Smooth muscle cell (in vitro differentiated cells): ENCODE results near the gene DLK1. TPM values are rescaled to one million over a fixed set of nuclear protein-coding genes. Genes with fewer than 3 reads are reported as not detected.

ENCODE experiments used
- DNase-seq: peaks from one replicate; lab custom pipeline; 2025; ENCODE audit not compliant: unreplicated experiment; lab: John Stamatoyannopoulos, UW
- H2AFZ ChIP-seq: fragments of 200-600 bp; sonication (generic); 2 replicates; pipeline ENCODE4 v1.6.0; 2016; ENCODE audit warnings: antibody characterized with exemption, low read depth, mild to moderate bottlenecking
- H3F3A ChIP-seq: fragments of 200-600 bp; sonication (generic); 2 replicates; pipeline ENCODE4 v1.6.0; 2017; ENCODE audit warnings: antibody characterized with exemption, low read depth
- H3K27ac ChIP-seq: fragments of 200-600 bp; sonication (generic); 2 replicates; pipeline ENCODE4 v1.5.1; 2016; ENCODE audit warnings: low read depth, mild to moderate bottlenecking
- H3K27me3 ChIP-seq: fragments of 200-600 bp; sonication (generic); 2 replicates; pipeline ENCODE4 v1.6.1; 2016; ENCODE audit warnings: low read depth, mild to moderate bottlenecking
- H3K36me3 ChIP-seq: fragments of 200-600 bp; sonication (generic); 2 replicates; pipeline ENCODE4 v1.5.1; 2016; ENCODE audit warnings: low read depth
- H3K4me1 ChIP-seq: fragments of 200-600 bp; sonication (generic); 2 replicates; pipeline ENCODE4 v1.5.1; 2016; ENCODE audit warnings: low read depth
- H3K4me2 ChIP-seq: fragments of 200-600 bp; sonication (generic); 2 replicates; pipeline ENCODE4 v1.6.0; 2016; ENCODE audit warnings: mild to moderate bottlenecking
- H3K4me3 ChIP-seq: fragments of 200-600 bp; sonication (generic); 2 replicates; pipeline ENCODE4 v1.5.1; 2016; ENCODE audit warnings: mild to moderate bottlenecking
- H3K79me2 ChIP-seq: fragments of 200-600 bp; sonication (generic); 2 replicates; pipeline ENCODE4 v1.6.0; 2016; ENCODE audit warnings: low read depth, mild to moderate bottlenecking
- H3K9ac ChIP-seq: fragments of 200-600 bp; sonication (generic); 2 replicates; pipeline ENCODE4 v1.6.0; 2016; ENCODE audit warnings: low read depth
- H3K9me3 ChIP-seq: fragments of 200-600 bp; sonication (generic); replicated peaks from 2 replicates; pipeline ENCODE4 v1.5.1; 2016; ENCODE audit warnings: low read depth
- H4K20me1 ChIP-seq: fragments of 200-600 bp; sonication (generic); 2 replicates; pipeline ENCODE4 v1.6.0; 2016; ENCODE audit warnings: low read depth
- WGBS: methylation state at CpG from one replicate; pipeline ENCODE4 v1.1.7; 2016; ENCODE audit warnings: low lambda C conversion rate; 5-methylcytosine and 5-hydroxymethylcytosine counted together
- polyA plus RNA-seq: library from polyadenylated mRNA; unstranded; fragments of >200 nt; fragmentation: Nextera tagmentation; extraction: Ambion mirVana; gene quantifications from 2 replicates; pipeline ENCODE4 v1.2.1, GENCODE V29; 2016
- total RNA-seq: library from RNA; depleted of rRNA; stranded (reverse); fragments of >200 nt; gene quantifications from 2 replicates; pipeline ENCODE4 v1.2.3, GENCODE V29; 2014
- TF ChIP-seq, protein P1 (sequence below): fragments of 200-600 bp; sonication (generic); IDR thresholded peaks from 2 replicates; pipeline ENCODE4 v1.5.1; 2017; ENCODE audit warnings: borderline replicate concordance, mild to moderate bottlenecking, antibody characterized with exemption; ENCODE audit not compliant: insufficient read depth, poor library complexity, severe bottlenecking

The DLK1 gene
- total and polyA plus RNA-seq, 2 experiments from 2014 or later, result 3,515 to 15,731 TPM

GRCh38 chr14:100764471-100765115 is 37.9 kb downstream of the DLK1 start:
- Histone ChIP-seq H3K36me3 (no peaks in the 10 kb centered on the region), H3K27me3 (no peaks in the 10 kb centered on the region), H3K9me3 (no peaks in the 10 kb centered on the region), H3K79me2 (no peaks in the 10 kb centered on the region), H4K20me1 (no peaks in the 10 kb centered on the region), H3K9ac (no peak overlapping the region), H3F3A (peaks cover 13% of the 10 kb centered on the region), H3K4me1 (peaks cover 17% of the 10 kb centered on the region), H3K4me3 (no peak overlapping the region), H2AFZ (no peak overlapping the region), H3K4me2 (no peak overlapping the region), H3K27ac (no peak overlapping the region)
- TF ChIP-seq, protein P1, sequence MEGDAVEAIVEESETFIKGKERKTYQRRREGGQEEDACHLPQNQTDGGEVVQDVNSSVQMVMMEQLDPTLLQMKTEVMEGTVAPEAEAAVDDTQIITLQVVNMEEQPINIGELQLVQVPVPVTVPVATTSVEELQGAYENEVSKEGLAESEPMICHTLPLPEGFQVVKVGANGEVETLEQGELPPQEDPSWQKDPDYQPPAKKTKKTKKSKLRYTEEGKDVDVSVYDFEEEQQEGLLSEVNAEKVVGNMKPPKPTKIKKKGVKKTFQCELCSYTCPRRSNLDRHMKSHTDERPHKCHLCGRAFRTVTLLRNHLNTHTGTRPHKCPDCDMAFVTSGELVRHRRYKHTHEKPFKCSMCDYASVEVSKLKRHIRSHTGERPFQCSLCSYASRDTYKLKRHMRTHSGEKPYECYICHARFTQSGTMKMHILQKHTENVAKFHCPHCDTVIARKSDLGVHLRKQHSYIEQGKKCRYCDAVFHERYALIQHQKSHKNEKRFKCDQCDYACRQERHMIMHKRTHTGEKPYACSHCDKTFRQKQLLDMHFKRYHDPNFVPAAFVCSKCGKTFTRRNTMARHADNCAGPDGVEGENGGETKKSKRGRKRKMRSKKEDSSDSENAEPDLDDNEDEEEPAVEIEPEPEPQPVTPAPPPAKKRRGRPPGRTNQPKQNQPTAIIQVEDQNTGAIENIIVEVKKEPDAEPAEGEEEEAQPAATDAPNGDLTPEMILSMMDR, result no peak
- WGBS, result 83% methylated on average over 7 of the region's 7 CpGs
- DNase-seq, result no peak

GRCh38 chr14:100765296-100765695 is 38.6 kb downstream of the DLK1 start:
- peaks cover 14% of the 10 kb centered on the region for H3K4me1 ChIP-seq
- H3K9ac ChIP-seq, result no peak overlapping the region
- DNase-seq, result no peak
- WGBS, result 96% methylated on average over 2 of the region's 2 CpGs
- H3K27ac ChIP-seq, result no peak overlapping the region
- H3K4me3 ChIP-seq, result no peak overlapping the region
- no peaks in the 10 kb centered on the region for H3K27me3 ChIP-seq
- no peaks in the 10 kb centered on the region for H3K36me3 ChIP-seq
- H3F3A ChIP-seq, result peaks cover 13% of the 10 kb centered on the region
- no peaks in the 10 kb centered on the region for H3K9me3 ChIP-seq
- TF ChIP-seq, protein P1, result no peak
- no peak overlapping the region for H3K4me2 ChIP-seq
- H3K79me2 ChIP-seq, result no peaks in the 10 kb centered on the region
- H4K20me1 ChIP-seq, result no peaks in the 10 kb centered on the region
- H2AFZ ChIP-seq, result no peak overlapping the region

DNA sequence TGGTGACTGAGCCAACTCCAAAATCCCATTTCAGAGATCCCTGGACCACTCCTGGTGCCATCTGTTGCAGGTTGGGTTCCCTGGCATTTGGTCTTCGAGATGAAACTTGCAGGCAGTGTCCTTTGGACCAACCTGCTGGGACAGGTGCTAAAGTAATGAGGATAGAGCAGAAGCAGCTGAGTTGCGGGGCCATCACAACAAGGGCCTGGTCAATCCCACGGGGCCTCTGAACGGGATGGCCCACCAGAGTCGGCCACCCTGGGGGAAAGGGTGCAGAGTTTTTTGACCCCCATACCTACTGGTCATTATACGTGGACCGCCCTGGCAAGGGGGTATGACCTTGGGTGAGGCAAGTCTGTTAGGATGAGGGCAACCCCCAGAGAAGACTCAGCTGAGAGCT is 39.3 kb downstream of the DLK1 start:
- Histone ChIP-seq H3K27ac (no peak overlapping the region), H3K9ac (no peak overlapping the region), H3K9me3 (no peaks in the 10 kb centered on the region), H2AFZ (no peak overlapping the region), H3K4me3 (no peak overlapping the region), H4K20me1 (no peaks in the 10 kb centered on the region), H3K27me3 (no peaks in the 10 kb centered on the region), H3K4me2 (no peak overlapping the region), H3K36me3 (no peaks in the 10 kb centered on the region), H3F3A (peaks cover 11% of the 10 kb centered on the region), H3K4me1 (peaks cover 19% of the 10 kb centered on the region), H3K79me2 (no peaks in the 10 kb centered on the region)
- 97% methylated on average over 7 of the region's 7 CpGs for WGBS
- no peak for DNase-seq
- TF ChIP-seq, protein P1, result no peak
